HG03520 (cell line): ENCODE measurements around the gene BCR.
"Not testable (repeated sequence)": the region's sequence is repeated elsewhere in the genome, so short reads cannot be mapped to it uniquely, and the experiment has no call there.

Source experiments
- ATAC-seq: cut with Tn5 transposase; IDR thresholded peaks from one replicate; pipeline ENCODE4 v1.9.1; 2021; ENCODE audit warnings: mild to moderate bottlenecking, moderate library complexity; ENCODE audit not compliant: unreplicated experiment

Gene BCR

DNA sequence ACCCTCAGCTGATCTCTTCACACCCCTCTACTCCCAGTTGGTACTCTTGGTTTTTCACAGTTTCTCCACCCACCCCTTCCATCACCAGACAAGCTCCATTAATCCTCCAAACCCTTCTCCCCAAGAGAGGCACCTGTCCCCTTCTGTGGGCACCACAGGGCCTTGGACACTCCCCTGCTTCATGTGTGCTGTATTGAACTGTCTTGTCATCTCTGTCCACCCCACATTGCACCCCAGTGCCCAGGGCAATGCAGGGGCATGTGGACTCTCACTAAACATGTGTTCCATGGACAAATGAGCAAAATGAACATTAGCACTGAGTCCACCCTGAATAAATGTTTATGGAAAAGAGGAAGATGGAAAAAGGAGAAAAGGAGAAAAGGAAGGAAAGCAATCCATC lies 181.4 kb downstream of the BCR start:
- no peak for ATAC-seq

DNA sequence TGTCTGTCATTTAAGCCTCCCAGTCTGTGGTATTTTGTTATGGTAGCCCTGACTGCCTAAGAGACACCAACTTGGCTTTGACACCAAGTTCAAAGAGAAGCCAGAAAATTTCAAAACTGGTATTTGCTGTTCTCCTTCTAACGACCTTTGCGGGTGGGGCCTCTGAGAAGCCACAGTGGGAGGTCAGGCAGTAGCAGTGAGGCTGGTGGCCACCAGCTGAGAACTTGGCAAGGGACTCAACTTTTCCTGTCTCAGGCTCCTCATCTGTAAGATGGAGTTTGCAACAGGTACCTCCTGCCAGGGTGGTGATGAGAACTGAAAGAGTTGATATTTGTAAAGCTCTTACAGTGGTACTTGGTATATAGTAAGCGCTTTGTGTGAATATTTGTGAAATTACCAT lies 183.4 kb downstream of the BCR start:
- ATAC-seq: no peak

DNA sequence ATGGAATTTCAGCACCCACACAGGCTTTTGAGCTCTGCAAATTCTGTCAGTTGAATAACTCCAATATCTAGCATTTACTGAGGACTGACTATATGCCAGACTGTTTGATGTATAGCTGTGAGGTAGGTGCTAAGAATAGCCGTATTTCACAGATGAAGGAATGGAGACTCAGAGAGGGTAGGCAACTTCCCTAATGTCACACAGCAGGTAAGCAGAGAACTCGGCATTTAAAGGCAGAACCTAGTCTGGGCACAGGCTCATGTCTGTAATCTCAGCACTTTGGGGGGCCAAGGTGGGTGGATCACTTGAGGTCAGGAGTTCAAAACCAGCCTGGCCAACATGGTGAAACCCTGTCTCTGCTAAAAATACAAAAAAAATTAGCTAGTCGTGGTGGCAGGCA lies 184.1 kb downstream of the BCR start:
- no peak for ATAC-seq

DNA sequence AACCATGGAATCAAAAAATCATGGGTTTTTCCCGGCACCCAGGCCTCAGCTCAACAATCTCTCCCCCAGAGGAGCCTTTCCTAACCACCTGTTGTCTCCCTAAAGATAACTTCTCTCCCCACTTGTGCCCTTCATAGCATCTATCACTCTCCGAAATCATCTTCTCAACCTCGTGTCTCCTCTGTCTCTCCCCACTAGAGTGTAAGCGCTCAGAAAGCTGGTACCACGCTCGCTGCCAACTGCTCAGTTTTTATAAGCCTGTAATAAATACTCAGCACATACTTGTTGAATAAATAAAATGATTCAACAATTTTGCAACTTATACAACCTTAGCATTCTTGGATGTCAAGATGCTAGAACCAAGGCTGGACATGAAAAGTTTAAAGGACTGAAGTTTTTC lies 185.2 kb downstream of the BCR start:
- no peak for ATAC-seq

DNA sequence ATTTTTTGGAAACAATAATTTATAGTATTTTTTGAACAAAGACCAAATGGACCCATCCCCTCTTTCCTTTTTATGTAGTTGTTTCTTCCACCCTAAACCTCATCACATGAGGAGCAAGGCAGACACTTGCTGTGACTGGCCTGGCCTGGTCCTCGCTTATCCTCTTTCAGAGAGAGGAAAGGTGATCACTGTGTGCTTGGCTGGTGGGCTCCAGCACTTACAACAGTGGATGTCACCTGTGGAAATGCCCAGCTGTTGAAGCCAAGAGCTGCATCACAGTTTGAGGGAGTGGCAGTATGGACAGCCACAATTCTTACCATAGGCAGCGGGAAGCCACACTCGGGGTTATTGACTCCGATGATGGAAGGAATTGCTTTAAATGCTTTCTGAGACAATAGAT lies 185.7 kb downstream of the BCR start:
- no peak for ATAC-seq

DNA sequence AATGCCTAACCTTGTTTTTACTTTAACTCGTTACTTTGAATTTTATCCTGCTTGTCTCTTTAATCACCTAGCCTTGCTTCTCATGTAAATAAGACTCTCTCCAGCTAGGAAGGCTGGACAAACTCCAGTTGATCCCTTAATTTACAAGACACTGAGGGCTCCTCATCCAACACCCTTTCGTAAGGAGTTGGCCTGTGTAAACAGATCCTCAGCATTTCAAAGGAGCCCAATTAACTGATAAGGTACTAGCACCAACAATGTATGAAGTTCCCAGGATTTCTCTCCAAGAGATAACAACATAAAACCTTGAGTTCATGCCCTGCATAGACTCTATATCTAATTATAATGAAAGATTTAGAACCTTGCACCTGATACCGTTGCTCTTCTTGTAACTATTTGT lies 186.9 kb downstream of the BCR start:
- not testable (repeated sequence) for ATAC-seq
